BJ (cell line): ENCODE data around the gene BHLHE23. TPM values are rescaled to one million over a fixed set of nuclear protein-coding genes. Genes with fewer than 3 reads are reported as not detected.

Experiments used
- CTCF ChIA-PET: fragments of 350-600 bp; formaldehyde crosslinking; extraction: SDS; loops from one replicate; lab custom pipeline; 2021; ENCODE audit warnings: antibody characterized with exemption, inconsistent platforms; lab: Yijun Ruan, JAX
- POLR2A ChIA-PET: fragments of 300-600 bp; sonication (Branson Sonifier 250); formaldehyde crosslinking; extraction: SDS; loops from one replicate; lab custom pipeline; 2021; ENCODE audit warnings: antibody characterized with exemption; lab: Charles Lee
- DNase-seq: peaks from one replicate; pipeline ENCODE4 v3.0.0-alpha.2; 2011; ENCODE audit warnings: low read depth
- H3K27me3 ChIP-seq: 2 replicates; pipeline ENCODE4 v1.6.0; 2011; ENCODE audit warnings: low read length; ENCODE audit not compliant: control insufficient read depth, insufficient read depth
- H3K36me3 ChIP-seq: 2 replicates; pipeline ENCODE4 v1.5.1; 2011; ENCODE audit warnings: low read length; ENCODE audit not compliant: control insufficient read depth, insufficient read depth
- H3K4me3 ChIP-seq: 2 replicates; pipeline ENCODE4 v1.5.1; 2011; ENCODE audit warnings: low read depth, mild to moderate bottlenecking, control low read depth, low read length
- CTCF ChIP-seq: IDR thresholded peaks from 2 replicates; pipeline ENCODE4 v1.5.1; 2011; ENCODE audit warnings: low read depth, mild to moderate bottlenecking, control low read depth, inconsistent platforms, low read length, moderate library complexity; ENCODE audit not compliant: insufficient read depth
- polyA plus RNA-seq: library from polyadenylated mRNA; depleted of rRNA; stranded (reverse); fragments of >200 nt; gene quantifications from 2 replicates; pipeline ENCODE4 v1.2.3, GENCODE V29; 2011

Gene BHLHE23
- polyA plus RNA-seq, 1 experiment, result not detected

GRCh38 chr20:62976886-62977285 is 29.9 kb downstream of the BHLHE23 start:
- ChIA-PET POLR2A (no interaction called here), CTCF (no interaction called here)
- no peak for TF ChIP-seq CTCF
- no peak for DNase-seq
- Histone ChIP-seq H3K36me3 (no peaks in the 10 kb centered on the region), H3K27me3 (peaks cover 44% of the 10 kb centered on the region), H3K4me3 (no peak overlapping the region)

- H3K27me3 ChIP-seq, result peaks cover 38% of the 10 kb centered on the region
- POLR2A ChIA-PET, result no interaction called here
- no peak for TF ChIP-seq CTCF
- no peak overlapping the region for H3K4me3 ChIP-seq
- CTCF ChIA-PET, result interaction anchor here (0.7 to 1.5 kb wide), 2 partner anchors 39 to 80 kb away, joined by 3 to 4 read pairs; no protein-coding TSS in a partner anchor
- H3K36me3 ChIP-seq, result no peaks in the 10 kb centered on the region
- no peak for DNase-seq
These were observed 30.8 kb downstream of the BHLHE23 start for GRCh38 chr20:62975812-62976508.

- ChIA-PET CTCF (interaction anchor here (0.6 to 1.5 kb wide), 3 partner anchors 40 to 81 kb away, joined by 3 to 4 read pairs (median 3); no protein-coding TSS in a partner anchor), POLR2A (no interaction called here)
- Histone ChIP-seq H3K27me3 (peaks cover 34% of the 10 kb centered on the region), H3K4me3 (no peak overlapping the region), H3K36me3 (no peaks in the 10 kb centered on the region)
- no peak for TF ChIP-seq CTCF
- DNase-seq, result no peak
These were observed 31.5 kb downstream of the BHLHE23 start for GRCh38 chr20:62975251-62975760.

GRCh38 chr20:62972845-62973745 is 33.7 kb downstream of the BHLHE23 start:
- H3K27me3 ChIP-seq, result peaks cover 17% of the 10 kb centered on the region; the same call in 1 of the 2 replicates
- no peak for DNase-seq
- no peak for TF ChIP-seq CTCF
- ChIA-PET CTCF (interaction anchor here (0.6 to 1.8 kb wide), 30 partner anchors 9 to 409 kb away, joined by 3 to 17 read pairs (median 4); partner anchors contain the start of gene SLC17A9), POLR2A (no interaction called here)
- peak overlapping the region; percentile 32 for H3K4me3 ChIP-seq
- no peaks in the 10 kb centered on the region for H3K36me3 ChIP-seq
